Bronchial epithelial cell (primary cell): ENCODE data around the gene NEURL4. TPM values are rescaled to one million over a fixed set of nuclear protein-coding genes. Genes with fewer than 3 reads are reported as not detected.
"Not testable (repeated sequence)": the region's sequence is repeated elsewhere in the genome, so short reads cannot be mapped to it uniquely, and the experiment has no call there.

Experiments
- DNase-seq: peaks from one replicate; pipeline ENCODE4 v3.0.0-alpha.2; 2010; ENCODE audit warnings: low read depth
- FAIRE-seq: peaks from 2 replicates; lab custom pipeline; 2011; peaks lifted over from hg19 to GRCh38; lab: Jason Lieb, UNC
- H3K27me3 ChIP-seq: 2 replicates; pipeline ENCODE4 v1.5.1; 2011; ENCODE audit warnings: low read length; ENCODE audit not compliant: control insufficient read depth, insufficient read depth
- H3K36me3 ChIP-seq: 2 replicates; pipeline ENCODE4 v1.5.1; 2011; ENCODE audit warnings: low read length; ENCODE audit not compliant: control insufficient read depth, insufficient read depth
- H3K4me3 ChIP-seq: 2 replicates; pipeline ENCODE4 v1.5.1; 2011; ENCODE audit warnings: mild to moderate bottlenecking, low read depth, low read length, control low read depth
- CTCF ChIP-seq: IDR thresholded peaks from 2 replicates; pipeline ENCODE4 v1.5.1; 2011; ENCODE audit warnings: mild to moderate bottlenecking, moderate library complexity, low read length, control low read depth, inconsistent platforms; ENCODE audit not compliant: insufficient read depth, severe bottlenecking
- total RNA-seq: library from RNA; depleted of rRNA; stranded (reverse); fragments of >200 nt; gene quantifications from 2 replicates; pipeline ENCODE4 v1.2.1, GENCODE V29; 2014

Gene NEURL4
- total RNA-seq, 1 donor from 2014 or later = 14.7 TPM

GRCh38 chr17:7334938-7335538, 5.9 kb upstream of the NEURL4 start:
- DNase-seq = no peak
- no peaks in the 10 kb centered on the region for H3K36me3 ChIP-seq
- no peak for TF ChIP-seq CTCF
- H3K4me3 ChIP-seq = no peak overlapping the region
- no peak for FAIRE-seq
- H3K27me3 ChIP-seq = no peaks in the 10 kb centered on the region

- FAIRE-seq, DNase-seq, H3K36me3 ChIP-seq, H3K27me3 ChIP-seq, H3K4me3 ChIP-seq: not testable (repeated sequence)
These were observed 3.5 kb upstream of the NEURL4 start for GRCh38 chr17:7332600-7333069.

GRCh38 chr17:7332111-7332510, 3.0 kb upstream of the NEURL4 start:
- no peak for FAIRE-seq
- Histone ChIP-seq H3K4me3 (no peak overlapping the region), H3K36me3 (no peaks in the 10 kb centered on the region), H3K27me3 (no peaks in the 10 kb centered on the region)
- TF ChIP-seq CTCF = no peak
- no peak for DNase-seq

GRCh38 chr17:7330638-7331015, 1.5 kb upstream of the NEURL4 start:
- TF ChIP-seq CTCF = no peak
- Histone ChIP-seq H3K36me3 (peaks cover 6% of the 10 kb centered on the region), H3K4me3 (peak overlapping the region; percentile 87), H3K27me3 (no peaks in the 10 kb centered on the region)
- FAIRE-seq (no peak), DNase-seq (no peak)

- TF ChIP-seq CTCF = no peak
- FAIRE-seq (no peak), DNase-seq (peak; percentile 76)
- Histone ChIP-seq H3K4me3 (peak overlapping the region; percentile 87), H3K27me3 (no peaks in the 10 kb centered on the region), H3K36me3 (peaks cover 7% of the 10 kb centered on the region)
These were observed 982 bp upstream of the NEURL4 start for GRCh38 chr17:7329997-7330637.

- peak; percentile 94 for DNase-seq
- TF ChIP-seq CTCF = no peak
- Histone ChIP-seq H3K36me3 (peaks cover 12% of the 10 kb centered on the region), H3K4me3 (peak overlapping the region; percentile 87), H3K27me3 (no peaks in the 10 kb centered on the region)
- peak; percentile 68 for FAIRE-seq
These were observed 350 bp upstream of the NEURL4 start for GRCh38 chr17:7329374-7329996.
